AG10803 (cell line): ENCODE data around the gene CCDC60.

Experiments
- DNase-seq: peaks from one replicate; pipeline ENCODE4 v3.0.0; 2010; ENCODE audit warnings: low read depth
- H3K4me3 ChIP-seq: 2 replicates; pipeline ENCODE4 v1.5.1; 2011; ENCODE audit warnings: mild to moderate bottlenecking, low read length, control low read depth
- CTCF ChIP-seq: conservative IDR thresholded peaks from 2 replicates; pipeline ENCODE4 v1.5.1; 2011; ENCODE audit warnings: mild to moderate bottlenecking, low read length, control low read depth, inconsistent platforms

Gene CCDC60

GRCh38 chr12:119373001-119373400 is 38.5 kb downstream of the CCDC60 start:
- no peak for DNase-seq

GRCh38 chr12:119373666-119374065 is 39.1 kb downstream of the CCDC60 start:
- no peak for TF ChIP-seq CTCF
- DNase-seq, result no peak
- no peak overlapping the region for H3K4me3 ChIP-seq

More at GRCh38 chr12:119373001-119373400, 38.5 kb downstream of the CCDC60 start:
- H3K4me3 ChIP-seq, result no peak overlapping the region
- no peak for TF ChIP-seq CTCF

- TF ChIP-seq CTCF, result no peak
- H3K4me3 ChIP-seq, result no peak overlapping the region
- DNase-seq, result no peak
Measured at GRCh38 chr12:119374635-119375034, 40.1 kb downstream of the CCDC60 start.

DNA sequence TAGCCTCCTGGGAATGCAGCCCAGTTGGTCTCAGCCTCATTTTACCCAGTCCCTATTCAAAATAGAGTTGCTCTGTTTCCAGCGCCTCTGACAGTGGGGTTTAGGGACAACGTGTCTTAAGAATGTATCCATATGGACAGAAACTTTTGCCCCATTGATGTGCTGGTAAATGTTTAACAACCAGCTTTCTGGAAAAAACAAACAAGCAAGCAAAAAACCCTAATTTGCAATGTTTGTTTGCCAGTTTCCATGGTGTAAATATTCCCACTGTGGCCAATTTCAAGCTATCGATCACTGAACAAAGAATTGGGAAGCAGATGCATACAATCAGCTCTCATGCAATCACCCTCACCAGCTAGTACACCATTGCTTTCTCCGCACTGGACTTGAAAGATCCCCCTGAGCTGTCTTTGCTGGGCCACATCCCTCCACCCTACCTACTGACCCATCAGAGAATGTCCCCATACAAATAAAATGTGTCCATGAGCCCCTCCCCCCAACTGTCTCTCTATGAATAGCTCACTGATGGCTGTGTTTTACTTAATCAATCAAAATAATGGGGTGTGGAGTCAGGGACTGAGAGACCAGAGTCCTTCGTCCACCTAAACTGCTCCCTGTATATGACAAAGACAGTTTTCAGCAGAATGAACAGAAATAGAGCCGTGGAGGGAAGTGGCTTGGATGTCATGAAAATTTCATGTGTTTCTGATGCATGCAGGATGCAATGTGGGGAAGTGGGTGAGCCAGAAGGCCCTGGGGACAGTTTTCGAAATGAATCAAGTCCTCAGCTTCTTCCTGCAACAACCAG is 40.8 kb downstream of the CCDC60 start:
- no peak for DNase-seq
- TF ChIP-seq CTCF, result no peak
- no peak overlapping the region for H3K4me3 ChIP-seq

DNA sequence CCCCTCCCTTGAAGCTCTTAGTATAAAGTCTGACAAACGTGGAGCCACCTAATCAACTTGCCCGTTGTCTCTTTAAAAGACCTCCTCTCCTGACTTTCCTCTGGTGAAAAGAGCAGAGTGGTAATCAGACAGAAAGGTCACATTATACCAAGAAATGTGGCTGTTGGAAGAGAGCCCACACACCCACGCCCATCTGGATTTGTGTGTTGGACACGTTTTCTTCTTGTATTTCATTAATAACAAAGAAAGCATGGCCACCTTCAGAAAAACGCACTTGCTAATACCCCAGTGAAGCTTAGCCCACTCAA is 41.3 kb downstream of the CCDC60 start:
- TF ChIP-seq CTCF, result no peak
- no peak for DNase-seq
- no peak overlapping the region for H3K4me3 ChIP-seq

- no peak for TF ChIP-seq CTCF
- no peak overlapping the region for H3K4me3 ChIP-seq
- DNase-seq, result no peak
Measured at GRCh38 chr12:119378903-119379302, 44.4 kb downstream of the CCDC60 start.

DNA sequence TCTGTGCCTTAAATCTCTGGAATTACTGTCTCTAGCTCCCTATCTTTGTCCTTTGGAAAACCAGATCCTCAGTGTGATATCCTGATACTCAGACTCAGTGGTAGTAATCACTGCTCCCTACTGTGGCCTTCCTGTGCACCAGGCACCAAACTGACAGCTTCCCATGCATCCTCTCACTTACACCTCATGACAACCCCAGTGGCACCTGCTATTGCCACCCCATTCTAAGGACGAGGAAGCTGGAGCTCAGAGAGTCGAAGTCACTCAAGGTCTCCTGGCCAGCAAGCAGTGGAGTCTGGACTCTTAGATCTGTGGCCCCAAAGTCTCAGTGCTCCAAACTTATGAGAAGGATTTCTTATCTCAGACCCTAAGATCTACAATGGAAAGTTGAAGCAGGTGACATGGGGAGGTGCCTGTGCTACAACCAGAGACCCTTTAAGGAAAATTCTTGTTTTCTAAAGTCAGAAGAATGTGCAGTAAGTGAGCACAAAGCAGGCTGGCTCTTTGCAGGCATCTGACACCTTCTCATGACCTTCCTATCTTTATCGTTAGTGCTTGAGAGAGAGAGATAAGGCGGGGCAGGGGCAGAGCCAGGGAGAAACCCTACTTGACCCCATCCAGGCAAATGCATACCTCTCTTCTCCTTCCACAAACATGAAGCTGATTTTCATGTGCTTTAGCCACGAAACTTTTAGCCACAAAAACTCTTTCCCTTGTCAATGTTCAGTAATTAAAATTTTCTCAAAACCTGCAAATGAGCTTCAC is 47.1 kb downstream of the CCDC60 start:
- no peak for TF ChIP-seq CTCF

More for the DNA sequence above, 47.1 kb downstream of the CCDC60 start:
- DNase-seq, result no peak
- H3K4me3 ChIP-seq, result no peak overlapping the region
